Sciatic nerve (tissue), 2 donors: ENCODE results near the gene BCL2A1. TPM values are rescaled to one million over a fixed set of nuclear protein-coding genes. Genes with fewer than 3 reads are reported as not detected.
"Not testable (repeated sequence)": the region's sequence is repeated elsewhere in the genome, so short reads cannot be mapped to it uniquely, and the experiment has no call there.

Experiments
- ATAC-seq: fragments of 200-7000 bp; cut with Tn5 transposase; one replicate; pipeline ENCODE4 v1.9.1; 2020; ENCODE audit warnings: mild to moderate bottlenecking, moderate library complexity
- DNase-seq: peaks from one replicate; pipeline ENCODE4 v3.0.0-alpha.2; 2020; ENCODE audit warnings: low spot score
- intact Hi-C: fragments of 100-400 bp; cut with DNase I; formaldehyde crosslinking; loops from one replicate; pipeline ENCODE4 v1.14.2; 2022
- total RNA-seq: library from RNA; stranded (reverse); fragmentation: NEBNext Ultra II Directional; extraction: Animal tissue kit (Norgen Biotek cat#: 25700); gene quantifications from one replicate; pipeline ENCODE4 v1.2.1, GENCODE V29; 2021
- donor health status: DM: no; HTN: no; CAD: no.
- donor health status: DM: no; HTN: no; CAD: no.

BCL2A1 gene
- total RNA-seq, 1 donor from 2014 or later: 11.6 TPM

GRCh38 chr15:79965846-79966630 is 5.0 kb downstream of the BCL2A1 start:
- intact Hi-C loops: no loop called here
- DNase-seq: no peak
- ATAC-seq: no peak

- ATAC-seq (no peak), DNase-seq (no peak)
- intact Hi-C loops: no loop called here
Observed at GRCh38 chr15:79964232-79964805, 6.7 kb downstream of the BCL2A1 start.

GRCh38 chr15:79962921-79963320 is 8.1 kb downstream of the BCL2A1 start:
- ATAC-seq, intact Hi-C loops, DNase-seq: not testable (repeated sequence)

- no peak for DNase-seq
- no peak for ATAC-seq
- intact Hi-C loops: no loop called here
Observed at GRCh38 chr15:79962178-79962577, 8.8 kb downstream of the BCL2A1 start.

- DNase-seq (no peak), ATAC-seq (no peak)
- intact Hi-C loops: no loop called here
Observed at GRCh38 chr15:79960502-79961212, 10.3 kb downstream of the BCL2A1 start.

- DNase-seq: no peak
- no peak for ATAC-seq
- intact Hi-C loops: no loop called here
Observed at GRCh38 chr15:79957741-79958140, 13.3 kb downstream of the BCL2A1 start.

GRCh38 chr15:79956354-79956939 is 14.5 kb downstream of the BCL2A1 start:
- intact Hi-C loops: no loop called here
- ATAC-seq: no peak

GRCh38 chr15:79954661-79955060 is 16.3 kb downstream of the BCL2A1 start:
- ATAC-seq (no peak), DNase-seq (no peak)
- intact Hi-C loops: no loop called here

More at GRCh38 chr15:79956354-79956939, 14.5 kb downstream of the BCL2A1 start:
- DNase-seq: no peak

GRCh38 chr15:79953951-79954444 is 17.0 kb downstream of the BCL2A1 start:
- intact Hi-C loops: no loop called here
- ATAC-seq: no peak
- DNase-seq: no peak

GRCh38 chr15:79952329-79952728 is 18.7 kb downstream of the BCL2A1 start:
- peak; percentile 24 for ATAC-seq
- DNase-seq: no peak
- intact Hi-C loops: no loop called here

- ATAC-seq (no peak), DNase-seq (no peak)
- intact Hi-C loops: no loop called here
Observed at GRCh38 chr15:79950247-79950646, 20.7 kb downstream of the BCL2A1 start.

- no peak for DNase-seq
- no peak for ATAC-seq
- intact Hi-C loops: no loop called here
Observed at GRCh38 chr15:79948761-79949160, 22.2 kb downstream of the BCL2A1 start.

- DNase-seq: no peak
- ATAC-seq: no peak
- intact Hi-C loops: no loop called here
Observed at GRCh38 chr15:79948095-79948695, 22.8 kb downstream of the BCL2A1 start.

GRCh38 chr15:79947009-79947408 is 24.0 kb downstream of the BCL2A1 start:
- DNase-seq (no peak), ATAC-seq (no peak)
- intact Hi-C loops: no loop called here

- DNase-seq (no peak), ATAC-seq (no peak)
- intact Hi-C loops: no loop called here
Observed at GRCh38 chr15:79944622-79945021, 26.4 kb downstream of the BCL2A1 start.

GRCh38 chr15:79943820-79944219 is 27.2 kb downstream of the BCL2A1 start:
- DNase-seq: no peak
- intact Hi-C loops: no loop called here
- ATAC-seq: no peak

GRCh38 chr15:79942741-79943481 is 28.1 kb downstream of the BCL2A1 start:
- intact Hi-C loops: no loop called here
- no peak for ATAC-seq
- DNase-seq: no peak

GRCh38 chr15:79939399-79939798 is 31.6 kb downstream of the BCL2A1 start:
- intact Hi-C loops: no loop called here
- no peak for ATAC-seq
- DNase-seq: no peak

GRCh38 chr15:79938143-79938542 is 32.9 kb downstream of the BCL2A1 start:
- no peak for DNase-seq
- no peak for ATAC-seq
- intact Hi-C loops: no loop called here
